HUES64 (cell line): ENCODE measurements around the gene CD9.

Source experiments
- H3K27ac ChIP-seq: 2 replicates; pipeline ENCODE4 v1.7.0; 2013; ENCODE audit warnings: low read depth, low read length, inconsistent platforms
- H3K27me3 ChIP-seq: 2 replicates; pipeline ENCODE4 v1.6.1; 2013; ENCODE audit warnings: mild to moderate bottlenecking, low read length; ENCODE audit not compliant: insufficient read depth
- H3K36me3 ChIP-seq: 2 replicates; pipeline ENCODE4 v1.6.1; 2013; ENCODE audit warnings: mild to moderate bottlenecking, low read length; ENCODE audit not compliant: insufficient read depth
- H3K4me1 ChIP-seq: 2 replicates; pipeline ENCODE4 v1.6.1; 2013; ENCODE audit warnings: mild to moderate bottlenecking, low read length, moderate library complexity; ENCODE audit not compliant: insufficient read depth
- H3K4me3 ChIP-seq: 2 replicates; pipeline ENCODE4 v1.5.1; 2013; ENCODE audit warnings: mild to moderate bottlenecking, low read length, moderate library complexity
- H3K9ac ChIP-seq: 2 replicates; pipeline ENCODE4 v1.6.1; 2013; ENCODE audit warnings: mild to moderate bottlenecking, low read depth, low read length
- H3K9me3 ChIP-seq: 2 replicates; pipeline ENCODE4 v1.6.1; 2013; ENCODE audit warnings: low read depth, low read length; ENCODE audit not compliant: insufficient read depth
- WGBS: fragments of 150-250, 120-280 bp; methylation state at CpG from one replicate; pipeline ENCODE4 v1.1.7; 2013; ENCODE audit warnings: missing lambda C conversion rate; 5-methylcytosine and 5-hydroxymethylcytosine counted together

Gene CD9

GRCh38 chr12:6235499-6235898 is 35.3 kb downstream of the CD9 start:
- Histone ChIP-seq H3K4me3 (no peak overlapping the region), H3K9ac (no peak overlapping the region), H3K27me3 (no peaks in the 10 kb centered on the region), H3K4me1 (peaks cover 7% of the 10 kb centered on the region; the same call in 1 of the 2 replicates), H3K9me3 (no peaks in the 10 kb centered on the region), H3K27ac (no peak overlapping the region), H3K36me3 (peaks cover 72% of the 10 kb centered on the region)
- 88% methylated on average over 9 of the region's 9 CpGs for WGBS

- Histone ChIP-seq H3K36me3 (peaks cover 72% of the 10 kb centered on the region), H3K9me3 (no peaks in the 10 kb centered on the region), H3K27me3 (no peaks in the 10 kb centered on the region), H3K9ac (no peak overlapping the region), H3K4me1 (peaks cover 5% of the 10 kb centered on the region; the same call in 1 of the 2 replicates), H3K27ac (no peak overlapping the region), H3K4me3 (no peak overlapping the region)
- WGBS: 95% methylated on average over 22 of the region's 22 CpGs
These were observed 35.9 kb downstream of the CD9 start for GRCh38 chr12:6235906-6236640.

DNA sequence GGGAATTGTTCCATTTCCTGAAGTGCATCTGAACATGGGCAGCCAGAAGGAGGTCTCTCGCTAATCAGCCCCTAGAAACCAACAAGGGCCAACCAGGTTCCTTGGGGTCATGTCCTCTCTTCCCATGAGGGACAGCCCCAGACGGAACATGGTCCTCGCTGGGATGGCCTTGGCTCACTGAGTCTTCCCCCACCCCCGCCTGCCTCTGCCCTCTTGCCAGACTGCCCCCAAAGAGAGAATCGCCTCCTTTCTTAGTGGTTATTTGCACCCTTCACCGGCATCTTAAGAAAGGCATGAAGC is 36.4 kb downstream of the CD9 start:
- Histone ChIP-seq H3K4me1 (peaks cover under 1% of the 10 kb centered on the region; the same call in 1 of the 2 replicates), H3K27me3 (no peaks in the 10 kb centered on the region), H3K9me3 (no peaks in the 10 kb centered on the region), H3K9ac (no peak overlapping the region), H3K4me3 (no peak overlapping the region), H3K27ac (no peak overlapping the region), H3K36me3 (peaks cover 69% of the 10 kb centered on the region)
- WGBS: 95% methylated on average over 6 of the region's 6 CpGs

- Histone ChIP-seq H3K9ac (no peak overlapping the region), H3K27ac (no peak overlapping the region), H3K4me1 (no peaks in the 10 kb centered on the region), H3K36me3 (peaks cover 60% of the 10 kb centered on the region), H3K9me3 (no peaks in the 10 kb centered on the region), H3K4me3 (no peak overlapping the region), H3K27me3 (no peaks in the 10 kb centered on the region)
- WGBS: 100% methylated on average over 1 of the region's 1 CpG
These were observed 37.6 kb downstream of the CD9 start for GRCh38 chr12:6237830-6238229.

DNA sequence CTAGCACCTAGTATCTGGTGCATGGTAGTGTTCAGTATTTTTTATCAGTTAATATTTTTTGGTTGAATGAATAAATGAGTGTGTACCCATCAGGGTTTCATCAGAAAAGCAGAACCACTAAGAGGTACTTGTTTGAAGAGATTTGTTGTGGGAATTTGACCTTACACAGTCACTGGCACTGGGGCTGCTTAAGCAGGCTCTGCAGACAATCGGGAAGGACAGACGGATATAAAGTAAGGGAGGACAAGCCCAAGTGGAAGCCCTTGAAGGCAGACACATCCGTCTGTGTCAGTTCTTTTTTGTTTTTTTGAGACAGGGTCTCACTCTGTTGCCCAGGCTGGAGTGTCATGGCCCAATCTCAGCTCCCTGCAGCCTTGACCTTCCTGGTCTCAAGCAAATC is 38.7 kb downstream of the CD9 start:
- Histone ChIP-seq H3K27ac (no peak overlapping the region), H3K9ac (no peak overlapping the region), H3K9me3 (no peaks in the 10 kb centered on the region), H3K27me3 (no peaks in the 10 kb centered on the region), H3K4me3 (no peak overlapping the region), H3K36me3 (peaks cover 49% of the 10 kb centered on the region), H3K4me1 (no peaks in the 10 kb centered on the region)
- 94% methylated on average over 3 of the region's 3 CpGs for WGBS

GRCh38 chr12:6241495-6241894 is 41.3 kb downstream of the CD9 start:
- Histone ChIP-seq H3K36me3 (peaks cover 23% of the 10 kb centered on the region), H3K9me3 (peaks cover 8% of the 10 kb centered on the region), H3K4me3 (no peak overlapping the region), H3K27ac (no peak overlapping the region), H3K9ac (no peak overlapping the region), H3K27me3 (no peaks in the 10 kb centered on the region), H3K4me1 (no peaks in the 10 kb centered on the region)
- 89% methylated on average over 7 of the region's 7 CpGs for WGBS

DNA sequence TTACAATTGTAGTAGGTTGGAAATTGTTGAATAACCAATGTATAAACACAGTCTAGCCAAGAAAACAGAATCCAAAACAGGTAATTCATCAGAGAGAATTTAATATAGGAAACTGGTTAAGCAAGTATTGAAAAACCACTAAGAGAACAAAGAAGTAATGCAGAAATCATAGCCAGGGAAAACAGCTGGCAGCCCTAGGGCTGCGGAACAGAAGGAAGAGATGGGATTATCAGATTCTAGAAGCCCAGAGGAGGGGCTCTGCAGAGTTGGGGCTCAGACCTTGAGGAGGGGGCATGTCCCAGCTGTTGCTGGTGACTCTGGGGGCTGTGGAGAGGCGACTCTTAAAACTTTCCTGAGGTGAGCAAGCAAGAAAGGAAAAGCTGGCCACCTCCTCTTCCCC is 49.4 kb downstream of the CD9 start:
- Histone ChIP-seq H3K9me3 (peaks cover 8% of the 10 kb centered on the region), H3K27ac (no peak overlapping the region), H3K36me3 (no peaks in the 10 kb centered on the region), H3K27me3 (no peaks in the 10 kb centered on the region), H3K9ac (no peak overlapping the region), H3K4me1 (no peaks in the 10 kb centered on the region), H3K4me3 (no peak overlapping the region)
- 89% methylated on average over 2 of the region's 2 CpGs for WGBS

DNA sequence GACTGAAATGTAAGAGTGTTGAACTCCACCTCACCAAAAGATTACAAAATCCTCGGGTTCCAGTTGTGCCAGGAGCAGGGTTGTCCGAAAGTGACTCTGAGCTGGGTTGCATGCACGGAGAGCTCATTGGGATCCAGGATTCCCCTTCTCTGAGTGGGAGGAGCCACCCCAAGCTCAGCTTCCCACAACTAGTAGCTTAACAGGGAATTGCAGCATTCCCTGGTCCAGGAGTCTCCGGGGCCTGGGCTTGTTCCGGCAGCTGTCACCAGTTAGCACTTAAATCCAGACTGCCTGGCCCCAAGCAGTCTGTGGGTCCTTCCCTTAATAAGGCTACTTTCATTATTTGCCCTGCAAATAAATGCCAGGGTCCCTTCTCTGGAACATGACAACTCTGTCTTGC is 50.1 kb downstream of the CD9 start:
- WGBS: 84% methylated on average over 5 of the region's 5 CpGs

GRCh38 chr12:6253278-6253677 is 53.1 kb downstream of the CD9 start:
- WGBS: 91% methylated on average over 6 of the region's 6 CpGs
- no peaks in the 10 kb centered on the region for H3K36me3 ChIP-seq
- H3K27me3 ChIP-seq: no peaks in the 10 kb centered on the region
- H3K27ac ChIP-seq: no peak overlapping the region
- H3K4me1 ChIP-seq: no peaks in the 10 kb centered on the region
- H3K9me3 ChIP-seq: peaks cover 5% of the 10 kb centered on the region; the same call in 1 of the 2 replicates
- H3K4me3 ChIP-seq: no peak overlapping the region
- no peak overlapping the region for H3K9ac ChIP-seq

More for the DNA sequence above, 50.1 kb downstream of the CD9 start:
- Histone ChIP-seq H3K4me1 (no peaks in the 10 kb centered on the region), H3K9ac (no peak overlapping the region), H3K27me3 (no peaks in the 10 kb centered on the region), H3K9me3 (0 out of 2 replicates have a peak, but pooled peaks cover 3% of the 10 kb centered on the region), H3K4me3 (no peak overlapping the region), H3K36me3 (no peaks in the 10 kb centered on the region), H3K27ac (no peak overlapping the region)

- Histone ChIP-seq H3K27ac (no peak overlapping the region), H3K27me3 (no peaks in the 10 kb centered on the region), H3K4me3 (no peak overlapping the region), H3K36me3 (no peaks in the 10 kb centered on the region), H3K9ac (no peak overlapping the region), H3K4me1 (no peaks in the 10 kb centered on the region), H3K9me3 (peaks cover 7% of the 10 kb centered on the region; the same call in 1 of the 2 replicates)
- WGBS: 93% methylated on average over 8 of the region's 8 CpGs
These were observed 54.3 kb downstream of the CD9 start for GRCh38 chr12:6254491-6254890.

GRCh38 chr12:6257007-6257406 is 56.8 kb downstream of the CD9 start:
- Histone ChIP-seq H3K9me3 (peaks cover 7% of the 10 kb centered on the region; the same call in 1 of the 2 replicates), H3K36me3 (no peaks in the 10 kb centered on the region), H3K27me3 (no peaks in the 10 kb centered on the region), H3K4me1 (no peaks in the 10 kb centered on the region), H3K27ac (no peak overlapping the region), H3K9ac (no peak overlapping the region), H3K4me3 (no peak overlapping the region)
- WGBS: 97% methylated on average over 3 of the region's 6 CpGs

DNA sequence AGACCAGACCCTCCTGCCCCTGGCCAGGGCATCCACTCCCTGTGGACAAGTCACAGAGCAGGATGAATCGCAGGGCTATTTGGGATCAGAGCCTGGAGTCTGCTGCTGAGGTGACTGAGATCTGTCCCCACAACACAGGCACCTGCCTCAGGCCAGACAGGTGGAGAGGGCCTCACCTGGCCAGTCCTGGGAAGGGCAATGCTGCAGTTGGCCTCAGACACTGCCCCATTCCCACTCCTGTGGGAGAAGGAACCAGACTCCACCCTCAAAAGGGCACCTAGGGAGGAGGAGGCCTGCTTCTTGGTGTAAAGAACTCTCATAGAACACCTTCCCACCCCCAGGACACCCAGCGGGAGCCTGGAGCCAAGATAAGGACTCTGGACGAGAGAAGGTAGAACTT is 62.0 kb downstream of the CD9 start:
- H3K4me3 ChIP-seq: no peak overlapping the region
- no peak overlapping the region for H3K27ac ChIP-seq
- WGBS: 81% methylated on average over 3 of the region's 3 CpGs

More for the DNA sequence above, 62.0 kb downstream of the CD9 start:
- no peaks in the 10 kb centered on the region for H3K36me3 ChIP-seq
- no peaks in the 10 kb centered on the region for H3K27me3 ChIP-seq
- H3K4me1 ChIP-seq: peaks cover 9% of the 10 kb centered on the region; the same call in 1 of the 2 replicates
- H3K9me3 ChIP-seq: peaks cover 7% of the 10 kb centered on the region; the same call in 1 of the 2 replicates
- H3K9ac ChIP-seq: no peak overlapping the region
